Measurements from ENCODE around the gene RNF130. TPM values are rescaled to one million over a fixed set of nuclear protein-coding genes. Genes with fewer than 3 reads are reported as not detected.

RNF130 gene
- total and polyA plus RNA-seq, 9 of the 15 experiments (the other 6 are each of a cell fraction or from before 2014, with no cell fraction given) = 5.8 to 39.4 (median 27.1) TPM

- no peaks in the 10 kb centered on the region for H3K9me3 ChIP-seq (replicated peaks; ENCODE audit: control insufficient read depth, insufficient read depth, low read depth, low read length)
- H2AFZ ChIP-seq (ENCODE audit: low read depth, low read length) = no peak overlapping the region
- H3K36me3 ChIP-seq (ENCODE audit: control insufficient read depth, insufficient read depth, low read length) = no peaks in the 10 kb centered on the region
- H3K9me1 ChIP-seq (ENCODE audit: control insufficient read depth, insufficient read depth, low read length) = no peaks in the 10 kb centered on the region
- 0 out of 3 replicates have a peak, but pooled peaks cover 5% of the 10 kb centered on the region for H3K79me2 ChIP-seq (ENCODE audit: control insufficient read depth, insufficient read depth, low read length)
- no peak overlapping the region for H3K9ac ChIP-seq (ENCODE audit: insufficient read depth in 1 of 2, low read depth in 2 of 2, low read length in 2 of 2)
- H3K4me1 ChIP-seq (replicated peaks in 1 of 2; ENCODE audit: control insufficient read depth in 2 of 2, insufficient read depth in 2 of 2, low read length in 2 of 2) = peaks cover 2 to 22% of the 10 kb centered on the region in 2 experiments; a peak in 3 of 5 replicates
- H3K4me3 ChIP-seq = no peak overlapping the region
- WGBS (ENCODE audit: insufficient coverage, low coverage, missing lambda C conversion rate) = 48% methylated on average over 5 of the region's 6 CpGs
- intact Hi-C loops (cut with micrococcal nuclease) = no loop called here
- no peak overlapping the region for H3K4me2 ChIP-seq (ENCODE audit: insufficient read depth, low read length)
- no peaks in the 10 kb centered on the region for H3K27me3 ChIP-seq (ENCODE audit: control insufficient read depth in 2 of 2, insufficient read depth in 2 of 2, low read length in 2 of 2)
- H4K20me1 ChIP-seq (replicated peaks; ENCODE audit: control insufficient read depth, insufficient read depth, low read length) = no peaks in the 10 kb centered on the region
- FAIRE-seq (no peak), DNase-seq (ENCODE audit: extremely low read depth in 1 of 4, low spot score in 3 of 4) (no peak), ATAC-seq (no peak)
- H3K27ac ChIP-seq (ENCODE audit: extremely low read depth, low read depth, low read length) = no peak overlapping the region
- ChIA-PET CTCF (ENCODE audit: low intra/inter-chr PET ratio) (no interaction called here), POLR2A (no interaction called here)
- no TSS peak for BruUV-seq (replicated peaks)
- TF ChIP-seq SIN3B (IDR thresholded peaks at IDR 0.05; ENCODE audit: low read depth) = no peak
- TF ChIP-seq BDP1 (IDR thresholded peaks at IDR 0.05; ENCODE audit: insufficient read depth, insufficient read length) = no peak
- no peak for TF ChIP-seq SREBF2 (CRISPR knock-in tag; IDR thresholded peaks at IDR 0.05)
- no peak for TF ChIP-seq DPF2 (IDR thresholded peaks at IDR 0.05)
- no peak for TF ChIP-seq FOXP4 (CRISPR knock-in tag; IDR thresholded peaks at IDR 0.05; ENCODE audit: borderline replicate concordance)
- TF ChIP-seq SLC30A9 (CRISPR knock-in tag; IDR thresholded peaks at IDR 0.05) = no peak
- in situ Hi-C loops (cut with MboI) = no loop called here
These were observed 17.3 kb downstream of the RNF130 start for GRCh38 chr5:180054226-180054625.
